ENCODE results near the gene ALLC. TPM values are rescaled to one million over a fixed set of nuclear protein-coding genes. Genes with fewer than 3 reads are reported as not detected.

ALLC gene
- total RNA-seq, 1 donor from 2014 or later = 0.13 TPM

DNA sequence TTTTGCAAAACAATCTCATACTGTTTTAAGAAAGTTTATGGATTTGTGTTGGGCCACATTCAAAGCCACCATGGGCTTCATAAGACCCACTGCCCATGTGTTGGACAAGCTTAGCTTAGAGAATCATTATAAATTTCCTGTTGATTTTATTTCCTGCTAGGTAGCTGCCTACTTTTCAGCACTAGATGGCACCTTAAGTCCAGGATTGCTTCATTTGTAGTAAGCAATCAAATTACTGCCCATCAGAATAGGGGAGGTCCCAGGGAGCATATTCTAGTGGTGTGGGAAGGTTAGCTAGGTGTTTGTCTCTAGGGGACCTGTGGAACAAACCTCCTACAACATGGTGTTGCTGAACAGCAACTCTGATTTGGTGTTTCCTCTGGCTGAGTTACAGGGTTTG, 34.4 kb downstream of the ALLC start:
- TF ChIP-seq, protein P1, sequence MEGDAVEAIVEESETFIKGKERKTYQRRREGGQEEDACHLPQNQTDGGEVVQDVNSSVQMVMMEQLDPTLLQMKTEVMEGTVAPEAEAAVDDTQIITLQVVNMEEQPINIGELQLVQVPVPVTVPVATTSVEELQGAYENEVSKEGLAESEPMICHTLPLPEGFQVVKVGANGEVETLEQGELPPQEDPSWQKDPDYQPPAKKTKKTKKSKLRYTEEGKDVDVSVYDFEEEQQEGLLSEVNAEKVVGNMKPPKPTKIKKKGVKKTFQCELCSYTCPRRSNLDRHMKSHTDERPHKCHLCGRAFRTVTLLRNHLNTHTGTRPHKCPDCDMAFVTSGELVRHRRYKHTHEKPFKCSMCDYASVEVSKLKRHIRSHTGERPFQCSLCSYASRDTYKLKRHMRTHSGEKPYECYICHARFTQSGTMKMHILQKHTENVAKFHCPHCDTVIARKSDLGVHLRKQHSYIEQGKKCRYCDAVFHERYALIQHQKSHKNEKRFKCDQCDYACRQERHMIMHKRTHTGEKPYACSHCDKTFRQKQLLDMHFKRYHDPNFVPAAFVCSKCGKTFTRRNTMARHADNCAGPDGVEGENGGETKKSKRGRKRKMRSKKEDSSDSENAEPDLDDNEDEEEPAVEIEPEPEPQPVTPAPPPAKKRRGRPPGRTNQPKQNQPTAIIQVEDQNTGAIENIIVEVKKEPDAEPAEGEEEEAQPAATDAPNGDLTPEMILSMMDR (IDR thresholded peaks at IDR 0.05; ENCODE audit: insufficient read depth, low read length, poor library complexity, severe bottlenecking) = peak; percentile 47
- DNase-seq (ENCODE audit: low read depth) = no peak
- peaks cover 2% of the 10 kb centered on the region for H3K27me3 ChIP-seq (ENCODE audit: control insufficient read depth, insufficient read depth, low read length)
- no peak overlapping the region for H3K4me3 ChIP-seq (ENCODE audit: low read depth, low read length)
- H3K36me3 ChIP-seq (ENCODE audit: control insufficient read depth, insufficient read depth, low read length) = no peaks in the 10 kb centered on the region

DNA sequence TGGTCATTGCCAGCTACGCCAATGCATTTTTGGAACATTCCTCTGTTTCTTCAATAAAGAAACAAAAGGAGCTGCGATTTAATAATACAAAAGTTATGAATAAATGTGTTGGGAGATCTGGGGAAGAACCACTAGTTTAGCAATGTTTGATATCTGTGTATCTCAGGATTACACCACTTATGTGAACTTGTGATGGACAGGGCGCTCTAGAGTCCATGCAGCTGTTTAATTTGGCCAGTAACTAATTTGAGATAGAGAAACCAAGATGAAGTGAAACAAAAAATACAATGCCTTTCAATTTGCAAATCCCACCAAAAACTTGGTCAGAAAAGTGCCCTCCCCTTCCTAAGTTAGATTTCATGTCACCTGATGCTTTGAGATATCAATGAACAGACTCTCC, 38.5 kb downstream of the ALLC start:
- peaks cover 2% of the 10 kb centered on the region for H3K27me3 ChIP-seq (ENCODE audit: control insufficient read depth, insufficient read depth, low read length)
- no peaks in the 10 kb centered on the region for H3K36me3 ChIP-seq (ENCODE audit: control insufficient read depth, insufficient read depth, low read length)
- no peak for DNase-seq (ENCODE audit: low read depth)
- H3K4me3 ChIP-seq (ENCODE audit: low read depth, low read length) = no peak overlapping the region
- TF ChIP-seq, protein P1 (IDR thresholded peaks at IDR 0.05; ENCODE audit: insufficient read depth, low read length, poor library complexity, severe bottlenecking) = no peak

DNA sequence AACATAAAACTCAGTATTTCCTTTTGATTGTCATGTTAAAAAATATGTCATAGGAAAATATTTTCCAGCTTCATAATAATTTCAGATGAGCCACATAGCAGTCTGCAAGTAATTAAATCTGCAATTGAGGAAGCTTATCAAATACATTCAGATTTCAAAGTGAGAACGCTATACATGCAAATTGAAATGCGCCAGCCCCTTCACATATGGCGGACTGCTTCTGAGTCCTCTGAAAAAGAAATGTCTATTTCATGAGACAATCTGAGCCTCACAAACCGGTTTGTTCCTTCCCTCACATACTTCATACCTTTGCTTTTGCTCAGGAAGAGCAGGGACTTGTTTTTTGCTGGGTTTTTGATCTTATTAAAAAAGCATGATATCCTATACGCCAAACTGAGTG, 43.1 kb downstream of the ALLC start:
- peaks cover 17% of the 10 kb centered on the region for H3K27me3 ChIP-seq (ENCODE audit: control insufficient read depth, insufficient read depth, low read length)
- TF ChIP-seq, protein P1 (IDR thresholded peaks at IDR 0.05; ENCODE audit: insufficient read depth, low read length, poor library complexity, severe bottlenecking) = no peak

DNA sequence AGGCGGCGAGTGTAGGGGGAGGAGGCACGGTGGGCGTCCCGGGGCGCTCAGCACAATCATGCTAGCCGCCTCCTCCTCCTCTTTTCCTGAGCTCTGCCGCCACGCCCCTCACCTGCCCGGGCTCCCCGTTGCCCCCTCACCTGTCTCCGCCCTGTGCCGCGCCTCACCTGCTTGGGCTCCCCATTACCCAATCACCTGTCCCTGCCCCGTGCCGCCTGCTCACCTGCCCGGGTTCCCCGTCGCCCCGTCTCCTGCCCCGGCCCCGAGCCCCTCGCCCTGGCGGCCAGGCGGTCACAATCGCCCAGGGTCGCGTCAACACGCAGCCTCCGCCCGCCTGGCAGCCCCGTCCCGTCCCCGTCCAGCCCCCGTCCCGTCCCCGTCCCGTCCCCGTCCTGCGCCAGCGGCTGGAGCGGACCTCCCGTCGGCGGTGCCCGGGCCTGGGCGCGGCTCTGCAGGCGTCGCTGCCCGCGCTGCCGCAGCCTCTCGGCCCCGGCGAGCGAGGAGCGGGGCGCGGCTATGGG, 45.3 kb downstream of the ALLC start, which contains the start of gene DCDC2C:
DCDC2C (plus strand) TSS at position 340 of the 521 bp plus-strand sequence; CDS start at position 517, 177 bp downstream.
- H3K4me3 ChIP-seq (ENCODE audit: low read depth, low read length) = no peak within 1 kb of the TSS
- peaks cover 17% of the 10 kb centered on the region for H3K27me3 ChIP-seq (ENCODE audit: control insufficient read depth, insufficient read depth, low read length)
- TF ChIP-seq, protein P1 (IDR thresholded peaks at IDR 0.05; ENCODE audit: insufficient read depth, low read length, poor library complexity, severe bottlenecking) = no peak
- DNase-seq (ENCODE audit: low read depth) = no peak
- H3K36me3 ChIP-seq (ENCODE audit: control insufficient read depth, insufficient read depth, low read length) = no peaks in the 10 kb centered on the region

More for the DNA sequence above, 43.1 kb downstream of the ALLC start:
- H3K36me3 ChIP-seq (ENCODE audit: control insufficient read depth, insufficient read depth, low read length) = no peaks in the 10 kb centered on the region
- DNase-seq (ENCODE audit: low read depth) = no peak
- no peak overlapping the region for H3K4me3 ChIP-seq (ENCODE audit: low read depth, low read length)

DNA sequence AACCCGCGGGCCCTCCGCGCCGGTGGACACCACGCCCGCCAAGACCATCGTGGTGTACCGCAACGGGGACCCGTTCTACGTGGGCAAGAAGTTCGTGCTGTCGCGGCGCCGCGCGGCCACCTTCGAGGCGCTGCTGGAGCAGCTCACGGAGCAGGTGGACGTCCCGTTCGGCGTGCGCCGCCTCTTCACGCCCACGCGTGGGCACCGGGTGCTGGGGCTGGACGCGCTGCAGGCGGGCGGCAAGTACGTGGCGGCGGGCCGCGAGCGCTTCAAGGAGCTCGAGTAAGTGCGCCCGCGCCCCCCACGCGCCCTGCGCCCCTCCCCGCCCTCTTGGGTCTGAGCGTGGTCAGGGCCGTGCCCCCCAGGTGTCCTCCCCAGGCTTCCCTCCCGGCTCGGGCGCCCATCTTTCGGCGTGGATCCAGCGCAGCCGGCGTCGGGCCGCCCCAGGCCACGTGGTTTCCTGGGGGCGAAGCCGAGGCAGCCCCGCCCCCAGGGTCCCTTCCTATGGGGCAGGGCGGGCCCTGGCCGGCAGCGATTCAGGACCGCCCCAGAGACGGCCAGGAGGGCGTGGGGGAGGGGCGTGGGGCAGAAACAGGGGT, 45.9 kb downstream of the ALLC start:
- H3K36me3 ChIP-seq (ENCODE audit: control insufficient read depth, insufficient read depth, low read length) = no peaks in the 10 kb centered on the region
- H3K4me3 ChIP-seq (ENCODE audit: low read depth, low read length) = no peak overlapping the region
- TF ChIP-seq, protein P1 (IDR thresholded peaks at IDR 0.05; ENCODE audit: insufficient read depth, low read length, poor library complexity, severe bottlenecking) = no peak
- no peak for DNase-seq (ENCODE audit: low read depth)
- peaks cover 17% of the 10 kb centered on the region for H3K27me3 ChIP-seq (ENCODE audit: control insufficient read depth, insufficient read depth, low read length)

DNA sequence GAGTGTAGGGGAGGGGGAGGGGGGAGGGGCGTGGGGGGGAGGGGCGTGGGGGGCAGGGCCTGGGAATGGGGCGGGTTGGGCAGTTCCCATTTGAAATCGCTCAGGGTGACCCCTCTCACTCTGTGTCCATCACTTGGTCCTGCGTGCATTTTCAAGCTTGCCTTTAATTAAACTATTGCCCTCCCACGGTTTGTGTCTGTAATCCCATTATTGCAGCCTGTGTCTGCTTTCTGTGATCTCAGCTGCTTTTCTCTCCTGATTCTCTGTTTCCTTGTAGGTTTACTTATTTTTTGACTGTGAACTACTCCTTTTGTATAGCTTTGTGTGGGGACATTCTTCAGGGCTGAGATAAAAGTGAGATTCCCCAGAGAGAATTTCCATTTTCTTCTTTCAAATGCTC, 46.7 kb downstream of the ALLC start:
- Histone ChIP-seq H3K36me3 (ENCODE audit: control insufficient read depth, insufficient read depth, low read length) (no peaks in the 10 kb centered on the region), H3K4me3 (ENCODE audit: low read depth, low read length) (no peak overlapping the region), H3K27me3 (ENCODE audit: control insufficient read depth, insufficient read depth, low read length) (peaks cover 17% of the 10 kb centered on the region)
- TF ChIP-seq, protein P1 (IDR thresholded peaks at IDR 0.05; ENCODE audit: insufficient read depth, low read length, poor library complexity, severe bottlenecking) = no peak
- DNase-seq (ENCODE audit: low read depth) = no peak

All from kidney epithelial cell (primary cell).